GM21619 (cell line): Measurements from ENCODE around the gene LLGL2.

Source experiments
- ATAC-seq: cut with Tn5 transposase; IDR thresholded peaks from one replicate; pipeline ENCODE4 v1.9.1; 2021; ENCODE audit not compliant: unreplicated experiment

The LLGL2 gene

GRCh38 chr17:75549246-75550138, 24.0 kb downstream of the LLGL2 start:
- no peak for ATAC-seq

DNA sequence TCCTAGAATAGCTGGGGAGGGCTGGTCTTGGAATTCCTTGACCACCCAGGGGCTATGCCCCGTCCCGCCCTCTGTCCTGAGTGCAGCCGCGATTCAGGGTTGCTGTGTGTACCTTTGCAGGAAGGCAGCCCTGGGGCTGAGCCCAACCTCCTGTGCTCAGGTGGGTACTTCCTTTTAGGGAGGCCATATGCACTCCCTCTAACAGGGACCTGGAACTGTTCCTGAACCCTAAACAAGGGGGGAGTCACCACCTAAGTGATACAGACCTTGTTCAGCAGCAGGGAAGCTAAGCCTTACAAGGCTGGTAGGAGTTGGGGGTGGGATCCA, 24.6 kb downstream of the LLGL2 start:
- no peak for ATAC-seq

- no peak for ATAC-seq
These were observed 25.8 kb downstream of the LLGL2 start for GRCh38 chr17:75551266-75551665.

GRCh38 chr17:75552425-75553294, 27.2 kb downstream of the LLGL2 start:
- no peak for ATAC-seq

GRCh38 chr17:75553295-75554110, 28.0 kb downstream of the LLGL2 start:
- ATAC-seq = no peak

GRCh38 chr17:75555679-75556153, 30.2 kb downstream of the LLGL2 start:
- no peak for ATAC-seq

GRCh38 chr17:75557075-75557851, 31.8 kb downstream of the LLGL2 start:
- ATAC-seq = no peak

DNA sequence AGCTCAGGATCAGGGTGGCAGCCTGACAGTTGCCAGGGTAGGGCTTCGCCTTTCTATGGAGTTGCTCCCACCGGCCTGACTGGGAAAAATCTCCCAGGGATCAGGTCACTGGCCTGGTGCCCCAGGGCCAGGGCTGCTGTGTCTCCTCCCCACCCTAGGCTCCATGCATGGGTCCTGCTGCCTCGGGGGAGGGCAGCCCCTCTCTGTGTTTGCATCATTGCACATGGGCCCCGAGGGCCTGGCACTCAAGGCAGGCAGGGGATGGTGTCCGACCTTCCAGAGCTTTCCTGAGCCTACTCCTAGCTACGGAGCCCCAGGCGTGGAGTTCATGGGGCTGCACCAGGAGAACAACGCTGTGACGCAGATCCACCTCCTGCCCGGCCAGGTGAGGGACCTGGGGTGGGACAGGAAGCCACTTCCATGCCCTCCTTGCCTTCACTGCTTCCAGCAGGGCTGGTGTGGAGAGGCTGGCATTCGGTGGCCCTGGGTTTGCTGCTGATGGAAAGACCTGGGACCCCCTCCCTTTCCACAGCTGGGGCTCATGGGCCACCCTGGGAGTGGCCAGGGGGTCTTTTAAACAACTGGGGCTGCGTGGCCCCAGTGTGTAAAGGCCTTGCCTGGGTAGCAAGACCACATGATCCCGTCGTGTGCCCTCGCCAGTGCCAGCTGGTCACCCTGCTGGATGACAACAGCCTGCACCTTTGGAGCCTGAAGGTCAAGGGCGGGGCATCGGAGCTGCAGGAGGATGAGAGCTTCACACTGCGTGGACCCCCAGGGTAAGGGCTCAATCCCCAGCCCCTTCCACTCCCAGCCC, 32.6 kb downstream of the LLGL2 start:
- ATAC-seq = no peak

GRCh38 chr17:75558666-75559530, 33.4 kb downstream of the LLGL2 start:
- ATAC-seq = no peak

DNA sequence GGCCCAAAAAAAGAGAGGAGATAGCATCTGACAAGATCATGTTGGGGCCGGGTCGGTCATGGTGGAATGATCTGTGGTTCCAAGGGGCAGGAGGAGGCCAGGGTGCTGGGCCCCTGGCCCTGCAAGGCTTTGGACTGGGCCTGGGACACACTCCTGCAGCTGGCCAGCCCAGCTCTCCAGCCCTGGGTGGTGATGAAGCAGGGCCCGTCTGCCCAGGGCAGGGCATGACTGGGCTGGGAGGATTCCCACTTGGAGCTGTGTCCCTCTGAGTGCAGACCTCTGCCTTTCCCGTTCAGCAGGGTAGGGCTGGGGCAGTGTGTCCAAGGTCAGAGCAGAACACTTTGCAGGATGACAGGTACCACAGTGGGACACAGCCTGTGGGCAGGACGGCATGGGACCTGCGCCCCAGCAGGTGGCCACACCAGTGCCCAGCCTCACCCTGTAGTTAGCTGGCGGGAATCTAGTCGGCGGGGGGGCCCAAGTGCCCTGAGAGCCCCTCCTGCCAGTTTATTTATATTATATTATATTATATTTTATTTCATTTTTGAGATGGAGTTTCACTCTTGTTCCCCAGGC, 34.5 kb downstream of the LLGL2 start:
- no peak for ATAC-seq

- ATAC-seq = no peak
These were observed 36.6 kb downstream of the LLGL2 start for GRCh38 chr17:75561927-75562603.

- ATAC-seq = no peak
These were observed 37.7 kb downstream of the LLGL2 start for GRCh38 chr17:75563063-75563758.

- no peak for ATAC-seq
These were observed 38.7 kb downstream of the LLGL2 start for GRCh38 chr17:75564195-75564594.

DNA sequence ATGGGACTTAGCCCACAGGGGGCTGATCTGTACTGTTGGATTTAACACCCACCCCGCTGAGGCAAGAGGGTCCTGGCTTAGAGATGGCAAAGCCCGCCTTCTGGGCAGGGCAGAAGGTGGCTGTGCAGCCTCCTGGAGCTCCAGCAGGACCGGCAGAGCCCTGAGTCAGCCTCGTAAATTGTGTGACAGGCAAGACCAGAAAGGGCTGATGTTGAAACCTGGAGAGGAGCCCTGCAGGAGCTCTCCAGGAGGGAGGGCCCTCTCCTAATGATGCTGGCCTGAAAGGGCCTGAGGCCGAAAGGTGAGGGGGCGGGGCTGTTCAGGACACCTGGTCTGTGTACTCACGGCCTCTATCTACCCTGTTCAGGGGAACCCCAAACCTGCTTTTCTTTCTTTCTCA, 39.6 kb downstream of the LLGL2 start:
- ATAC-seq = no peak

DNA sequence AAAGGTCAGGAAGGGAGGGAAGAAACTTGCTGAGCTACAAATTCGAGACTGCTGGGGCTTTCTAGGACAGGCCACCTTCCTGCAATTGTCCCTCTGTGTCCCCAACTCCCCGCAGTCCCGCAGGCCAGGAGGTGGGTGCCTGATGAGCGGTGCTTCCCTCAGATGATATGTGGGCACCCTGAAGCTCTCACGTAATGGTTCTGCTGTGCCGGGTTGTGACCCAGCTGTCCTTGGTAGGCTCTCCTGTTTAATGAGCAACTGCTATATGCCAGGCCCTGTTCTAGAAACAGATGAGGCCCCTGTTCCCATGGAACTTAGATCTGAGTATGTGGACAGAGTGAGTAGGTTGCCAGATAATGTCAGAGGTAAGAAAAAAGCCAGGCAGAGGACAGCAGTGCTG, 40.1 kb downstream of the LLGL2 start:
- ATAC-seq = no peak

- ATAC-seq = no peak
These were observed 40.9 kb downstream of the LLGL2 start for GRCh38 chr17:75566416-75566815.

- no peak for ATAC-seq
These were observed 41.3 kb downstream of the LLGL2 start for GRCh38 chr17:75566834-75567233.
